Panc1 (cell line): Measurements from ENCODE around the gene STRN3. TPM values are rescaled to one million over a fixed set of nuclear protein-coding genes. Genes with fewer than 3 reads are reported as not detected.
"Not testable (repeated sequence)": the region's sequence is repeated elsewhere in the genome, so short reads cannot be mapped to it uniquely, and the experiment has no call there.

Source experiments
- ATAC-seq: fragments of 200-7000 bp; cut with Tn5 transposase; 2 replicates; pipeline ENCODE4 v1.9.1; 2020; ENCODE audit warnings: mild to moderate bottlenecking, moderate library complexity
- BruUV-seq: library from RNA; stranded (reverse); fragments of 400-500 nt; replicated peaks from 2 replicates; lab custom pipeline; 2021; lab: Mats Ljungman, UMichigan
- CTCF ChIA-PET: fragments of 300-600 bp; sonication (Branson Sonifier 250); formaldehyde crosslinking; loops from one replicate; lab custom pipeline; 2022; ENCODE audit warnings: antibody characterized with exemption; lab: Charles Lee
- POLR2A ChIA-PET: fragments of 300-600 bp; sonication (Branson Sonifier 250); formaldehyde crosslinking; loops from one replicate; lab custom pipeline; 2022; ENCODE audit warnings: antibody characterized with exemption; lab: Charles Lee
- DNase-seq: peaks from one replicate; pipeline ENCODE4 v3.0.0-alpha.2; 2010; ENCODE audit warnings: low read depth, low spot score
- H3K27ac ChIP-seq: 2 replicates; pipeline ENCODE4 v1.5.1; 2011; ENCODE audit warnings: mild to moderate bottlenecking, low read length, inconsistent platforms
- H3K27me3 ChIP-seq: fragments of 200-500 bp; sonication (Bioruptor generic); 2 replicates; pipeline ENCODE4 v1.6.0; 2014; ENCODE audit warnings: low read length, inconsistent platforms; ENCODE audit not compliant: control insufficient read depth, insufficient read depth
- H3K36me3 ChIP-seq: fragments of 200-500 bp; sonication (Bioruptor generic); 2 replicates; pipeline ENCODE4 v1.5.1; 2014; ENCODE audit warnings: inconsistent platforms, mild to moderate bottlenecking, low read length, moderate library complexity; ENCODE audit not compliant: control insufficient read depth, insufficient read depth
- H3K4me1 ChIP-seq: 2 replicates; pipeline ENCODE4 v1.5.1; 2011; ENCODE audit warnings: inconsistent platforms, mild to moderate bottlenecking, low read length, moderate library complexity; ENCODE audit not compliant: control insufficient read depth, insufficient read depth
- H3K4me3 ChIP-seq, 2 experiments: 2 replicates each; pipeline ENCODE4 v1.5.1; 2011 to 2012; ENCODE audit warnings: low read depth in 2 of 2, low read length in 2 of 2, mild to moderate bottlenecking in 2 of 2, inconsistent platforms in 1 of 2, moderate library complexity in 1 of 2
- H3K9me3 ChIP-seq: fragments of 200-500 bp; sonication (Bioruptor generic); 2 replicates; pipeline ENCODE4 v1.5.1; 2014; ENCODE audit warnings: low read depth, mild to moderate bottlenecking, inconsistent platforms, low read length, moderate library complexity; ENCODE audit not compliant: control insufficient read depth, insufficient read depth
- POLR2AphosphoS5 ChIP-seq: IDR thresholded peaks from 2 replicates; pipeline ENCODE4 v1.6.1; 2012; ENCODE audit warnings: mild to moderate bottlenecking, low read depth, low read length, moderate library complexity
- SIN3A ChIP-seq: IDR thresholded peaks from 2 replicates; pipeline ENCODE4 v1.6.1; 2012; ENCODE audit warnings: low read depth, mild to moderate bottlenecking, low read length, moderate library complexity, borderline replicate concordance; ENCODE audit not compliant: insufficient read depth
- TCF7L2 ChIP-seq: IDR thresholded peaks from 2 replicates; pipeline ENCODE4 v1.6.1; 2011; ENCODE audit warnings: mild to moderate bottlenecking, low read depth, low read length, inconsistent platforms
- in situ Hi-C: cut with HindIII; loops from 2 replicates; pipeline ENCODE4 v1.10.0; 2016; ENCODE audit warnings: low sequenced_read_pairs, low pct_unique_long_range_greater_than_20kb
- intact Hi-C: fragments of 100-400 bp; cut with micrococcal nuclease; formaldehyde crosslinking; loops from one replicate; pipeline ENCODE4 v1.10.0; 2022; ENCODE audit not compliant: unreplicated experiment
- total RNA-seq: library from RNA; stranded (reverse); gene quantifications from one replicate; pipeline ENCODE4 v1.2.1, GENCODE V29; 2021; ENCODE audit not compliant: unreplicated experiment
- TF ChIP-seq, protein P1 (sequence below): fragments of 450-650 bp; IDR thresholded peaks from 2 replicates; pipeline ENCODE4 v1.5.1; 2017; ENCODE audit warnings: mild to moderate bottlenecking
- TF ChIP-seq, protein P2 (sequence below), 2 experiments: IDR thresholded peaks; 2 replicates each; pipeline ENCODE4 v1.6.1; 2011 to 2012; ENCODE audit warnings: low read depth in 2 of 2, control low read depth in 1 of 2, low read length in 1 of 2, mild to moderate bottlenecking in 1 of 2, moderate library complexity in 1 of 2; ENCODE audit not compliant: insufficient read depth in 1 of 2

The STRN3 gene
- total RNA-seq, 1 experiment from 2014 or later, result 29.2 TPM

DNA sequence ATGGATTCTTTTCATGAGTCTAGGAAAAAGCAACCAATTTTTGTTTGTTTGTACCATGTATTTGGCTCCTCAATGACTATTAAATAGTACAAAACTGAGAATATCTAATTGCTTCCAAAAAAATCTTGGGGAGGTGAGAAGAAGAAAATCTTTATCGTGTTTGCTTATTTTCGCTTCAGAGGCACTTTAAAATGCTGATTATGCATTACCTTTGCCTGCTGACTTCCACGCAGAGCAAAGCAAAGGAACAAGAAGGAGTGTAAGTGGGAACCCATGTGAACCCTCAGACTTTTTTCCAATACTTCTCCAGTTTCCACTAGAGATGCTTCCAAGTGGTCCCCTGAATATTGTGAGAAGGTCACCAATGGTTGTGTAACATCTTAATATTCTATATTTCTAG, 43.2 kb upstream of the STRN3 start:
- no peak overlapping the region for H3K27ac ChIP-seq
- in situ Hi-C loops, result no loop called here
- DNase-seq (no peak), ATAC-seq (no peak)
- no TSS peak for BruUV-seq
- H3K9me3 ChIP-seq, result no peaks in the 10 kb centered on the region
- TF ChIP-seq, protein P1, sequence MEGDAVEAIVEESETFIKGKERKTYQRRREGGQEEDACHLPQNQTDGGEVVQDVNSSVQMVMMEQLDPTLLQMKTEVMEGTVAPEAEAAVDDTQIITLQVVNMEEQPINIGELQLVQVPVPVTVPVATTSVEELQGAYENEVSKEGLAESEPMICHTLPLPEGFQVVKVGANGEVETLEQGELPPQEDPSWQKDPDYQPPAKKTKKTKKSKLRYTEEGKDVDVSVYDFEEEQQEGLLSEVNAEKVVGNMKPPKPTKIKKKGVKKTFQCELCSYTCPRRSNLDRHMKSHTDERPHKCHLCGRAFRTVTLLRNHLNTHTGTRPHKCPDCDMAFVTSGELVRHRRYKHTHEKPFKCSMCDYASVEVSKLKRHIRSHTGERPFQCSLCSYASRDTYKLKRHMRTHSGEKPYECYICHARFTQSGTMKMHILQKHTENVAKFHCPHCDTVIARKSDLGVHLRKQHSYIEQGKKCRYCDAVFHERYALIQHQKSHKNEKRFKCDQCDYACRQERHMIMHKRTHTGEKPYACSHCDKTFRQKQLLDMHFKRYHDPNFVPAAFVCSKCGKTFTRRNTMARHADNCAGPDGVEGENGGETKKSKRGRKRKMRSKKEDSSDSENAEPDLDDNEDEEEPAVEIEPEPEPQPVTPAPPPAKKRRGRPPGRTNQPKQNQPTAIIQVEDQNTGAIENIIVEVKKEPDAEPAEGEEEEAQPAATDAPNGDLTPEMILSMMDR, result no peak
- TF ChIP-seq POLR2AphosphoS5, result no peak
- TF ChIP-seq, protein P2, sequence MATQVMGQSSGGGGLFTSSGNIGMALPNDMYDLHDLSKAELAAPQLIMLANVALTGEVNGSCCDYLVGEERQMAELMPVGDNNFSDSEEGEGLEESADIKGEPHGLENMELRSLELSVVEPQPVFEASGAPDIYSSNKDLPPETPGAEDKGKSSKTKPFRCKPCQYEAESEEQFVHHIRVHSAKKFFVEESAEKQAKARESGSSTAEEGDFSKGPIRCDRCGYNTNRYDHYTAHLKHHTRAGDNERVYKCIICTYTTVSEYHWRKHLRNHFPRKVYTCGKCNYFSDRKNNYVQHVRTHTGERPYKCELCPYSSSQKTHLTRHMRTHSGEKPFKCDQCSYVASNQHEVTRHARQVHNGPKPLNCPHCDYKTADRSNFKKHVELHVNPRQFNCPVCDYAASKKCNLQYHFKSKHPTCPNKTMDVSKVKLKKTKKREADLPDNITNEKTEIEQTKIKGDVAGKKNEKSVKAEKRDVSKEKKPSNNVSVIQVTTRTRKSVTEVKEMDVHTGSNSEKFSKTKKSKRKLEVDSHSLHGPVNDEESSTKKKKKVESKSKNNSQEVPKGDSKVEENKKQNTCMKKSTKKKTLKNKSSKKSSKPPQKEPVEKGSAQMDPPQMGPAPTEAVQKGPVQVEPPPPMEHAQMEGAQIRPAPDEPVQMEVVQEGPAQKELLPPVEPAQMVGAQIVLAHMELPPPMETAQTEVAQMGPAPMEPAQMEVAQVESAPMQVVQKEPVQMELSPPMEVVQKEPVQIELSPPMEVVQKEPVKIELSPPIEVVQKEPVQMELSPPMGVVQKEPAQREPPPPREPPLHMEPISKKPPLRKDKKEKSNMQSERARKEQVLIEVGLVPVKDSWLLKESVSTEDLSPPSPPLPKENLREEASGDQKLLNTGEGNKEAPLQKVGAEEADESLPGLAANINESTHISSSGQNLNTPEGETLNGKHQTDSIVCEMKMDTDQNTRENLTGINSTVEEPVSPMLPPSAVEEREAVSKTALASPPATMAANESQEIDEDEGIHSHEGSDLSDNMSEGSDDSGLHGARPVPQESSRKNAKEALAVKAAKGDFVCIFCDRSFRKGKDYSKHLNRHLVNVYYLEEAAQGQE (IDR thresholded peaks at IDR 0.05; ENCODE audit: insufficient read depth in 1 of 2, low read depth in 2 of 2, low read length in 1 of 2), result no peak
- no peak for TF ChIP-seq SIN3A
- TF ChIP-seq TCF7L2, result no peak
- no peak overlapping the region for H3K4me3 ChIP-seq
- no peaks in the 10 kb centered on the region for H3K36me3 ChIP-seq
- POLR2A ChIA-PET, result no interaction called here
- CTCF ChIA-PET, result no interaction called here
- intact Hi-C loops, result no loop called here
- no peaks in the 10 kb centered on the region for H3K4me1 ChIP-seq
- no peaks in the 10 kb centered on the region for H3K27me3 ChIP-seq

DNA sequence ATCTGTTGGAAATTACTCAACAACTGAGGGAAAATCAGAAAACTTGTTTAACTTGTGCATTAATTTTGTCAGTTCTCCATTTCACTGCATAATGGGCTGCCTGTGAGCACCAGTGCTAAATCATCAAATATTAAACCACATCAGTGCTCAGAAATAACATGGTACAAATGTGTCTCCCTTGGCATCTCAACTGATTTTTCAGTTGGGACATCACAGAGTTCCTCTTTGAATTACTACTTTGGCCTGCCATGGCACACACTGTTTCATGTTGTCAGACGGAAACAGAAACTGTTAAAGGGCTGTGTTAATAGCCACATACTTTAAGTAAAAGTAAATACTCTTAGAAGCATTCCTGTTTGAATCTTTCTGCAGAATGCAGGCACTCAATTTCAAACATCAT, 42.1 kb upstream of the STRN3 start:
- Histone ChIP-seq H3K4me3 (no peak overlapping the region), H3K27me3 (no peaks in the 10 kb centered on the region), H3K36me3 (no peaks in the 10 kb centered on the region), H3K27ac (no peak overlapping the region), H3K9me3 (no peaks in the 10 kb centered on the region), H3K4me1 (no peaks in the 10 kb centered on the region)
- no peak for TF ChIP-seq SIN3A
- TF ChIP-seq TCF7L2, result no peak
- TF ChIP-seq, protein P2 (IDR thresholded peaks at IDR 0.05; ENCODE audit: insufficient read depth in 1 of 2, low read depth in 2 of 2, low read length in 1 of 2), result no peak
- TF ChIP-seq POLR2AphosphoS5, result no peak
- TF ChIP-seq, protein P1, result no peak
- in situ Hi-C loops (no loop called here), intact Hi-C loops (no loop called here)
- DNase-seq (no peak), ATAC-seq (no peak)
- ChIA-PET POLR2A (no interaction called here), CTCF (no interaction called here)
- no TSS peak for BruUV-seq

DNA sequence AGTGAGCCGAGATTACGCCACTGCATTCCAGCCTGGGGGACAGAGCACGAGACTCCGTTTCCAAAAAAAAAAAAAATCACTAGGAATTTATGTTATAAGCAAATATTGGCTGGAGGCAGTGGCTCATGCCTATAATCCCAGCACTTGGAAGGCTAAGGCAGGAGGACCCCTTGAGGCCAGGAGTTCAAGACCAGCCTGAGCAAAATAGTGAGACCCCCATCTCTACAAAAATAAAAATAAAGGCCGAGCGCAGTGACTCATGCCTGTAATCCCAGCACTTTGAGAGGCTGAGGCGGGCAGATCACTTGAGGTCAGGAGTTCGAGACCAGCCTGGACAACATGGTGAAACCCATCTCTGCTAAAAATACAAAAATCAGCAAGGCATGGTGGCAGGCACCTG, 36.7 kb upstream of the STRN3 start:
- H3K4me1 ChIP-seq, intact Hi-C loops, H3K9me3 ChIP-seq, BruUV-seq, in situ Hi-C loops, ATAC-seq, DNase-seq, H3K36me3 ChIP-seq, POLR2A ChIA-PET, H3K4me3 ChIP-seq, H3K27me3 ChIP-seq, H3K27ac ChIP-seq, CTCF ChIA-PET: not testable (repeated sequence)
